Prostate gland (tissue), 2 donors: ENCODE data around the gene PLCB3.

Source experiments
- CTCF ChIP-seq, 4 experiments: fragments of 200-600 bp in 2 of 4; fragments of 450-650 bp in 2 of 4; sonication (generic) in 2 of 4; IDR thresholded peaks; 1 replicate in 3 of 4; 2 replicates in 1 of 4; pipeline ENCODE4 v1.5.1; 2016 to 2019; ENCODE audit warnings: antibody characterized with exemption in 4 of 4, mild to moderate bottlenecking in 2 of 4, moderate library complexity in 2 of 4
- POLR2AphosphoS5 ChIP-seq: sonication (generic); formaldehyde crosslinking; IDR thresholded peaks from one replicate; pipeline ENCODE4 v1.6.1; 2017; ENCODE audit warnings: antibody characterized with exemption

DNA sequence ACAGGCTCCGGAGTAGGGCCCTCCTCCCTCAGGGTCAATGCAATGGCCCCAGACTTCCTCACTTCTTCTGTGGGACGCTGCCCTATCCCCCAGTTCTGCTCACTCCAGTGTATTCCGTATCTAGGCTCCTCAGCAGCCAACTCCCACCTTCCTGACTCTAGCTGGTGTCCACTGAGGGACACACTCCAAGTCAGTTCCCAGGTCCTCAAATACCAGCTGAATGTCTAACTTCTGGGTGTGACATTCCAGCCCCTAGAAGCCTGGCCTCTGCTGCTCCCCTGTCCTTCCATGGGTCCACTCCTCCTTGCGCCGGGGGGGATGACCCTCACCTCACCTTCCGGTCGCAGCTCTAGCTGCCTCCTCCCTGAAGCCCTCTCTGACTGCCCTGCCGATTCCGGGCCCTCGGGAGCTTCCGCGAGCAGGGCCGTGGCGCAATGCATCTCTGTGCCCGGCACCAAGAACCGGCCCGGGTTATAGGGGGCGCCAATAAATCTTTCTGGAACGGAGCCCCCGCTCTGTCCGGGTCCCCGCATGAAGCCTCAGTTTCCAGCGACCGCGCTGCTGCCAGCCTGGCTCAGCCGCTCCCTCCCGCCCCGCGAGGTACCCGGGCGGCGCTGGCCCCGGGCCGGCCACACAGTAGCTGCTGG is 17.7 kb downstream of the PLCB3 start:
- TF ChIP-seq CTCF (IDR thresholded peaks at IDR 0.05), result no peak
- no peak for TF ChIP-seq POLR2AphosphoS5
